ENCODE results near the gene SARS1.
A peak's percentile ranks its signal among the peaks of the same experiment; 100 is the strongest.

Gene SARS1

DNA sequence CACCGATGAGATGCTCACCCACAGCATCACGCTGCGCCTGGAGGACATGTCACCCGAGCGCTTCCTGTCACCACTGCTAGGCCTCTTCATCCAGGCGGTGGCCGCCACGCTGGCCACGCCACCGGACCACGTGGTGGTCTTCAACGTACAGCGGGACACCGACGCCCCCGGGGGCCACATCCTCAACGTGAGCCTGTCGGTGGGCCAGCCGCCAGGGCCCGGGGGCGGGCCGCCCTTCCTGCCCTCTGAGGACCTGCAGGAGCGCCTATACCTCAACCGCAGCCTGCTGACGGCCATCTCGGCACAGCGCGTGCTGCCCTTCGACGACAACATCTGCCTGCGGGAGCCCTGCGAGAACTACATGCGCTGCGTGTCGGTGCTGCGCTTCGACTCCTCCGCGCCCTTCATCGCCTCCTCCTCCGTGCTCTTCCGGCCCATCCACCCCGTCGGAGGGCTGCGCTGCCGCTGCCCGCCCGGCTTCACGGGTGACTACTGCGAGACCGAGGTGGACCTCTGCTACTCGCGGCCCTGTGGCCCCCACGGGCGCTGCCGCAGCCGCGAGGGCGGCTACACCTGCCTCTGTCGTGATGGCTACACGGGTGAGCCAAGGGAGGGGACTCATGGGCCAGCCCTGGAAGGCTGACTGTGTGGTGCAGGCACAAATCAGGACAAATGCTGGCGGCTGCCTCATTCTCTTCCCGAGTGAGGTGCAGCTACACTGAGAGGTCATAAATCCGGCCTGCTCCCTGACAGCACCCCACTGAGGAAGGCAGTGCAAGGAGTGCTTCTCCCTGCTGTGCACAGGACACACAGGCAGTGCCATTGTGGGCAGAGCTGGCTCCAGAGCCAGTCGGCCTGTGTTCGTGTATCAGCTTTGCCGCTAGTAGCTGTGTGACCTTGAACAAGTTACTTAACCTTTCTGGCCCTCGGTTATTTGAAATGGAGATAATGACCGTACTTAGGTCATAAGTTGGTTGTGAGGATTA is 45.1 kb downstream of the SARS1 start:
- Mint-ChIP-seq H3K27ac (no peak overlapping the region), H3K4me1 (peaks cover 24% of the 10 kb centered on the region), H3K27me3 (no peaks in the 10 kb centered on the region), H3K4me3 (no peak overlapping the region), H3K9me3 (no peaks in the 10 kb centered on the region)
- DNase-seq, result no peak
- no peak for ATAC-seq

DNA sequence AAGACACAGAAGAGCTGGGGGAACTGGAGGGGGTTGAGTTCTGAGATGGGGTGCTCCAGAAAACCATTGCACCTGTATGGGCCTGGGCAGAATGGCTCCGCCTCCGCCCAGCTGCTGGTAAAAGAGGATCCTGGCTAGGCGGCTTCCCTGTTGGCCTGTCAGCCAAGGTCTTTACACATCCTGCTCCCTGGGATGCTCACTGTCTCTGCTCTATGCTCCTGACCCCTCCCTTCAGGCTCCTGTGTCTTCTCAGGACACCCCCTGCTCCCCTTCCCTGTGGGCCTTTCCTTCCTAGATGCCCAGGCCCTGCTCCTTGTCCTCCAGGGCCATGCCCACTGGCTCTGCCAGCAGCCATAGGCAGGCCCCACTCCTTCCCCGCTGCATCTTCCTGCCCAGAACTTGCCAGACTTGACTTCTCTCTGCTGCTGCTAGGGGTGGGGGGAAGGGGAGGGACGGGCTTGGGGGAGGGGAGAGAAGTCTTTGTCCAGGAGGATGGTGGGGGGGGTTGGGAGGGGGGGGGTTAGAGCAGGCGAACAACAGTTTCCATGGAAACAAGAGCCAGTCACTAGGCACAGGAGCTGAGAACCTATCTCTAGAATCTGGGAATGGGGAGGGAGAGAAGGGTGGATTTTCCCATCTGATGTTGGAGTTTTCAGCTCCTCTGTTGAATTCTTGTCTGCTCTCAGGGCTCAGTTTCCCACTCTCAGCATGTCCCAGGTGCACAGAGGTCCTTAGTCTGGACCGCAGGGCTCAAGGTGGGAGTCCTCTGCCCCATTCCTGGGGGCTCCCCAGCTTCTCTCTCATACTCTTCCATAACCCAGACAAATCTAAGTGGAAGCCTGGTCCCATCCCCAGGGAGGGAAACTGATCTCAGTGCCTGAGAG is 46.2 kb downstream of the SARS1 start:
- Mint-ChIP-seq H3K4me1 (peaks cover 20% of the 10 kb centered on the region), H3K9me3 (no peaks in the 10 kb centered on the region), H3K27ac (peak overlapping the region in 1 of 2 donors; percentile 58), H3K4me3 (no peak overlapping the region), H3K27me3 (no peaks in the 10 kb centered on the region)
- DNase-seq (no peak), ATAC-seq (no peak)

GRCh38 chr1:109261006-109261405 is 47.3 kb downstream of the SARS1 start:
- ATAC-seq, result no peak
- Mint-ChIP-seq H3K27ac (no peak overlapping the region), H3K27me3 (no peaks in the 10 kb centered on the region), H3K4me3 (no peak overlapping the region), H3K4me1 (peaks cover 20% of the 10 kb centered on the region), H3K9me3 (no peaks in the 10 kb centered on the region)
- DNase-seq, result no peak

- no peak for ATAC-seq
- H3K9me3 Mint-ChIP-seq, result no peaks in the 10 kb centered on the region
- H3K4me3 Mint-ChIP-seq, result no peak overlapping the region
- no peaks in the 10 kb centered on the region for H3K27me3 Mint-ChIP-seq
- H3K27ac Mint-ChIP-seq, result no peak overlapping the region
- H3K4me1 Mint-ChIP-seq, result peaks cover 20% of the 10 kb centered on the region
- no peak for DNase-seq
Observed at GRCh38 chr1:109261578-109261977, 47.9 kb downstream of the SARS1 start.

DNA sequence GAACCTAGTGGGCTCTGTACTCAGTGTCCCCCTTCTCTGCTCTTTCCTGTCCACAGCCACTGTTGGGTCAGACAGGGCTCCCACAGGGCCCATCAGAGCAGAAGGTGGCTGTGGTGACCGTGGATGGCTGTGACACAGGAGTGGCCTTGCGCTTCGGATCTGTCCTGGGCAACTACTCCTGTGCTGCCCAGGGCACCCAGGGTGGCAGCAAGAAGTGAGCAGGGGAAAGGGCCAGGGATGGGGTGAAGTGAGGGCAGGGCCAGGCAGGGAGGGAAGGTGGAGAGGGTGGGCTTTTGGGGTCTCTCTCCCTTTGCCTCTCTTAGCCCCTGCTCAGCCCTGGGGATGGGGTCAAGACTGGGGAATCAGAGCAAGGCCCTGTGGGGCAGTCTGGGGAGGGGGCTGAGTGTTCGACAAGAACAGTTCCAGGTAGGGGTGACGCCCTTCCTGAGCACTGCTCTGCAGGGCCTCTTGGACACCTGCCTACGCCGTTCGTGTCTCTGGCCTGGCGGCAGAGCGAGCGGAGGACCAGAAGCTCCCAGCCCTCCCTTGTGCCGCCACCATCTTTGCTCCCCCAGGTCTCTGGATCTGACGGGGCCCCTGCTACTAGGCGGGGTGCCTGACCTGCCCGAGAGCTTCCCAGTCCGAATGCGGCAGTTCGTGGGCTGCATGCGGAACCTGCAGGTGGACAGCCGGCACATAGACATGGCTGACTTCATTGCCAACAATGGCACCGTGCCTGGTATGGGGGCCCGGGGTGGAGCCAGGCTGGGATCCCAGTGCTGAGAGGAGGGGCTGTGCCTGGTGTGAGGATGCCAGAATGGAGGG is 48.7 kb downstream of the SARS1 start:
- no peaks in the 10 kb centered on the region for H3K27me3 Mint-ChIP-seq
- no peak overlapping the region for H3K4me3 Mint-ChIP-seq
- ATAC-seq (no peak), DNase-seq (no peak)
- peaks cover 16% of the 10 kb centered on the region for H3K4me1 Mint-ChIP-seq
- no peaks in the 10 kb centered on the region for H3K9me3 Mint-ChIP-seq
- H3K27ac Mint-ChIP-seq, result no peak overlapping the region

GRCh38 chr1:109263234-109263596 is 49.5 kb downstream of the SARS1 start:
- H3K27ac Mint-ChIP-seq, result peak overlapping the region in 1 of 2 donors; percentile 77
- no peak for DNase-seq

GRCh38 chr1:109263597-109264378 is 50.1 kb downstream of the SARS1 start:
- H3K27me3 Mint-ChIP-seq, result no peaks in the 10 kb centered on the region
- no peaks in the 10 kb centered on the region for H3K9me3 Mint-ChIP-seq
- peak overlapping the region in 1 of 2 donors; percentile 77 for H3K27ac Mint-ChIP-seq
- peaks cover 11% of the 10 kb centered on the region for H3K4me1 Mint-ChIP-seq
- DNase-seq (peak; percentile 82 to 83), ATAC-seq (peak; percentile 90)
- peak overlapping the region in 1 of 2 donors; percentile 11 for H3K4me3 Mint-ChIP-seq

More at GRCh38 chr1:109263234-109263596, 49.5 kb downstream of the SARS1 start:
- Mint-ChIP-seq H3K4me3 (peak overlapping the region in 1 of 2 donors; percentile 11), H3K27me3 (no peaks in the 10 kb centered on the region), H3K4me1 (peaks cover 11% of the 10 kb centered on the region), H3K9me3 (no peaks in the 10 kb centered on the region)
- peak; percentile 16 for ATAC-seq

DNA sequence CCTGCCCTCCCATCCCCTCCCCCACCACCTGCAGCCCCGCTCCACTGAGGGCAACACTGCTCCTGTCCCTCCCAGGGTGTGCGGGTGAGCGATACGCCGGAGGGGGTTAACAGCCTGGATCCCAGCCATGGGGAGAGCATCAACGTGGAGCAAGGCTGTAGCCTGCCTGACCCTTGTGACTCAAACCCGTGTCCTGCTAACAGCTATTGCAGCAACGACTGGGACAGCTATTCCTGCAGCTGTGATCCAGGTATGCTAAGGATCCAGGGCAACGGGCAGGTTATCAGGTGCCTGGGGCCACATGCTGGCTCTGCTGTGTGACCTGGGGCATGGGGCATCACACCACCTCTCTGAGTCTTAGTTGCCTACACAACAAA is 50.6 kb downstream of the SARS1 start:
- Mint-ChIP-seq H3K27me3 (no peaks in the 10 kb centered on the region), H3K4me1 (peaks cover 11% of the 10 kb centered on the region), H3K9me3 (no peaks in the 10 kb centered on the region), H3K27ac (peak overlapping the region in 1 of 2 donors; percentile 52), H3K4me3 (no peak overlapping the region)
- DNase-seq (no peak), ATAC-seq (no peak)

DNA sequence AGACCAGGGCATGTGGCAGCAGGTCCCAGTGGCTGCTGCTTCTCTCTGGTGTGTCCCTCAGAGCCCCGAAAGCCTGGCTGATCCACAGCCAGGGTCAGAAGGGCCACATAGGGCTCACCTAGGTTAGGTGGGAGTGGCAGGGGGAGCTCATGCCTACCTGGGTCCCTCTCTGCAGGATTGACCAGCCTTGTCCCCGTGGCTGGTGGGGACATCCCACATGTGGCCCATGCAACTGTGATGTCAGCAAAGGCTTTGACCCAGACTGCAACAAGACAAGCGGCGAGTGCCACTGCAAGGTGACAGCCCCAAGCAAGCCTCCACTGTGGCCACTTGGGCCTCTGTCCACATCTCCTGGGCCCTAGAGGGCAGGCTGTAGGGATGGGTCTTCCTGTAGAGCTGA is 51.3 kb downstream of the SARS1 start:
- Mint-ChIP-seq H3K27ac (no peak overlapping the region), H3K4me3 (no peak overlapping the region), H3K4me1 (peaks cover 11% of the 10 kb centered on the region), H3K9me3 (no peaks in the 10 kb centered on the region), H3K27me3 (no peaks in the 10 kb centered on the region)
- ATAC-seq, result no peak
- no peak for DNase-seq

- no peak overlapping the region for H3K27ac Mint-ChIP-seq
- DNase-seq, result no peak
- no peaks in the 10 kb centered on the region for H3K27me3 Mint-ChIP-seq
- no peaks in the 10 kb centered on the region for H3K9me3 Mint-ChIP-seq
- peaks cover 11% of the 10 kb centered on the region for H3K4me1 Mint-ChIP-seq
- no peak for ATAC-seq
- no peak overlapping the region for H3K4me3 Mint-ChIP-seq
Observed at GRCh38 chr1:109265741-109266330, 52.1 kb downstream of the SARS1 start.

GRCh38 chr1:109266965-109267364 is 53.2 kb downstream of the SARS1 start:
- DNase-seq (no peak), ATAC-seq (no peak)
- Mint-ChIP-seq H3K27me3 (no peaks in the 10 kb centered on the region), H3K4me1 (peaks cover 11% of the 10 kb centered on the region), H3K9me3 (no peaks in the 10 kb centered on the region), H3K4me3 (no peak overlapping the region), H3K27ac (no peak overlapping the region)

- no peaks in the 10 kb centered on the region for H3K27me3 Mint-ChIP-seq
- H3K4me1 Mint-ChIP-seq, result peaks cover 11% of the 10 kb centered on the region
- DNase-seq, result no peak
- H3K4me3 Mint-ChIP-seq, result no peak overlapping the region
- no peak for ATAC-seq
- H3K27ac Mint-ChIP-seq, result peak overlapping the region in 1 of 2 donors; percentile 6
- no peaks in the 10 kb centered on the region for H3K9me3 Mint-ChIP-seq
Observed at GRCh38 chr1:109267743-109268300, 54.1 kb downstream of the SARS1 start.

GRCh38 chr1:109268431-109269211 is 54.9 kb downstream of the SARS1 start:
- Mint-ChIP-seq H3K4me1 (peaks cover 3% of the 10 kb centered on the region), H3K9me3 (no peaks in the 10 kb centered on the region), H3K4me3 (no peak overlapping the region), H3K27ac (peak overlapping the region in 1 of 2 donors; percentile 6), H3K27me3 (no peaks in the 10 kb centered on the region)
- ATAC-seq (no peak), DNase-seq (no peak)

All from stimulated activated naive CD8-positive, alpha-beta T cell treated with anti-CD3 and anti-CD28 coated beads, Interleukin-15, amount 100 ng/mL, for 72 hours (primary cell).